ENCODE measurements around the gene FBXW8. TPM values are rescaled to one million over a fixed set of nuclear protein-coding genes. Genes with fewer than 3 reads are reported as not detected.

Gene FBXW8
- total RNA-seq, 1 experiment from 2014 or later = 34.8 TPM

- peaks cover 33% of the 10 kb centered on the region for H3K4me1 ChIP-seq (ENCODE audit: low read length)
- no peak overlapping the region for H2AFZ ChIP-seq (ENCODE audit: low read length)
- peaks cover 3% of the 10 kb centered on the region; the same call in 1 of the 2 replicates for H3K79me2 ChIP-seq (ENCODE audit: low read length)
- H3K9ac ChIP-seq (ENCODE audit: low read length) = no peak overlapping the region
- H3K4me2 ChIP-seq (ENCODE audit: low read depth, low read length, poor library complexity, severe bottlenecking) = no peak overlapping the region
- no peaks in the 10 kb centered on the region for H4K20me1 ChIP-seq (ENCODE audit: insufficient read depth, low read depth, low read length)
- no peak overlapping the region for H3K27ac ChIP-seq (ENCODE audit: low read length)
- H3K36me3 ChIP-seq (ENCODE audit: insufficient read depth, low read length) = peaks cover 50% of the 10 kb centered on the region; the same call in 1 of the 2 replicates
- DNase-seq = no peak
- H3K9me2 ChIP-seq (replicated peaks; ENCODE audit: insufficient read depth, low read length) = no peaks in the 10 kb centered on the region
- H3K4me3 ChIP-seq (ENCODE audit: low read length) = no peak overlapping the region
- no peaks in the 10 kb centered on the region for H3K9me3 ChIP-seq (ENCODE audit: low read length)
- H3K27me3 ChIP-seq (ENCODE audit: low read length) = no peaks in the 10 kb centered on the region
Measured at GRCh38 chr12:117023998-117024960, 113.5 kb downstream of the FBXW8 start.

DNA sequence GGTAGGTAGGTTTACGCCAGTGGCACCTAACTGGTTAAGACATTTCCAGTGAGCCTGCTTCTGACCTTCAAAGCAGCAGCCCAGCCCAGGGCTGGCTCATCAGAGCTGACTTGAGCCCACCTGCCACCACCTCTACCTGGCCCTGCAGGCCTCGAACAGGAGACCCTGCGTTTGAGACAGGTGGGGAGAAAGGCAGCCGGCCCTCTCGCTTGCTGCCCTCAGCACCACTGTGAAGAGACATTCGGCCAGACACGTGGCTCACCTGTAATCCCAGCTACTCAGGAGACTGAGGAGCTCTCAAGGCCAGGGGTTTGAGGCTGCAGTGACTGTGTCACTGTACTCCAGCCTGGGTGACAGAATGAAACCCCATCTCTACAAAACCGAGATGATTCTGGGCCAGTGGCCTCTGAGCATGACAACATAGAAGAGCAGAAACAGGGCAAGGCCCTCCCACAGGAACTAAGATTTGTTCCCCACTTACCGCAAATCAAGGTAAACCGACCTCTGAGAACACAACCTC is 114.3 kb downstream of the FBXW8 start:
- Histone ChIP-seq H3K36me3 (ENCODE audit: insufficient read depth, low read length) (peaks cover 53% of the 10 kb centered on the region), H3K9me2 (replicated peaks; ENCODE audit: insufficient read depth, low read length) (no peaks in the 10 kb centered on the region), H3K79me2 (ENCODE audit: low read length) (peaks cover 3% of the 10 kb centered on the region; the same call in 1 of the 2 replicates), H3K4me2 (ENCODE audit: low read depth, low read length, poor library complexity, severe bottlenecking) (no peak overlapping the region), H3K4me1 (ENCODE audit: low read length) (peaks cover 39% of the 10 kb centered on the region), H4K20me1 (ENCODE audit: insufficient read depth, low read depth, low read length) (no peaks in the 10 kb centered on the region), H2AFZ (ENCODE audit: low read length) (no peak overlapping the region), H3K9ac (ENCODE audit: low read length) (no peak overlapping the region), H3K9me3 (ENCODE audit: low read length) (no peaks in the 10 kb centered on the region), H3K27me3 (ENCODE audit: low read length) (no peaks in the 10 kb centered on the region), H3K27ac (ENCODE audit: low read length) (no peak overlapping the region), H3K4me3 (ENCODE audit: low read length) (no peak overlapping the region)
- DNase-seq = no peak

DNA sequence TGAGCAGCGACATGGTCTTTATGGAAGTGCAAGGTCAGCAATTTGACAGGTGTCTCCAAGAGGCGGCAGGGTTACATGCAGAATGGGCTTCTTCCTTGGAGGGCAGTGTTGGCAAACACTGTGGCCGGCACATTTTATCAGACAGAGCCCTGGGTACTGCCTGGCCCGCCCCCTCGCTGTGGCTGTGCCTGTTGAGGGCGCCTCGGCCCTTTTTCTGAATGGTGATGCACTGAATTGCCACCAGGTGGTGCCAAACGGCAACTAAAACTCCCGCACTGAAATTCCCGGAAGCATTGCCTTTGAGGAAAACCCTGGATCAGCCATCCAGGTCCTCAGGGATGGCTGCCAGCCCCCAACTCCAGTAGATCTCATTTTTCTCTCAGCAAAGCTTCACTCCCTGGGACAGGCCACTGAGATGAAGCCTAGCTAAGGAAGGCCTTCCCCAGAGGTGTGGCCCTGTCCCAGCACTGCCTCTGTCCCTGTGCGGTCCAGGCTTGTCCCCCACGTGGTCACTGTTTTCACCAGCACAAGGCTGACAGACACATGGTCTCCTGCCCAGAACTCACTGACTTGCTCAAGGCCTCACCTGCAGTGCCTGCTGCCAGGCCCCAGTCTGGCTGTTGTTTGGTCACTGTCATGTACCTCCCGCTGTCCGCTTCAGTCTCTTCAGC is 114.9 kb downstream of the FBXW8 start:
- Histone ChIP-seq H3K27me3 (ENCODE audit: low read length) (no peaks in the 10 kb centered on the region), H3K36me3 (ENCODE audit: insufficient read depth, low read length) (peaks cover 58% of the 10 kb centered on the region), H3K9ac (ENCODE audit: low read length) (peak overlapping the region; percentile 23; the same call in 1 of the 2 replicates), H3K27ac (ENCODE audit: low read length) (peak overlapping the region; percentile 72), H3K9me3 (ENCODE audit: low read length) (no peaks in the 10 kb centered on the region), H4K20me1 (ENCODE audit: insufficient read depth, low read depth, low read length) (no peaks in the 10 kb centered on the region), H3K4me1 (ENCODE audit: low read length) (peaks cover 45% of the 10 kb centered on the region), H3K4me2 (ENCODE audit: low read depth, low read length, poor library complexity, severe bottlenecking) (no peak overlapping the region), H2AFZ (ENCODE audit: low read length) (no peak overlapping the region), H3K79me2 (ENCODE audit: low read length) (peaks cover 3% of the 10 kb centered on the region; the same call in 1 of the 2 replicates), H3K4me3 (ENCODE audit: low read length) (no peak overlapping the region), H3K9me2 (replicated peaks; ENCODE audit: insufficient read depth, low read length) (no peaks in the 10 kb centered on the region)
- peak; percentile 84 for DNase-seq

GRCh38 chr12:117026343-117026742 is 115.6 kb downstream of the FBXW8 start:
- no peaks in the 10 kb centered on the region for H3K9me2 ChIP-seq (replicated peaks; ENCODE audit: insufficient read depth, low read length)
- peak overlapping the region; percentile 25; the same call in 1 of the 2 replicates for H3K9ac ChIP-seq (ENCODE audit: low read length)
- H3K27ac ChIP-seq (ENCODE audit: low read length) = peak overlapping the region; percentile 72
- H3K27me3 ChIP-seq (ENCODE audit: low read length) = no peaks in the 10 kb centered on the region
- H3K4me1 ChIP-seq (ENCODE audit: low read length) = peaks cover 52% of the 10 kb centered on the region
- no peaks in the 10 kb centered on the region for H3K9me3 ChIP-seq (ENCODE audit: low read length)
- H3K4me3 ChIP-seq (ENCODE audit: low read length) = no peak overlapping the region
- H3K79me2 ChIP-seq (ENCODE audit: low read length) = peaks cover 3% of the 10 kb centered on the region; the same call in 1 of the 2 replicates
- no peak overlapping the region for H2AFZ ChIP-seq (ENCODE audit: low read length)
- H4K20me1 ChIP-seq (ENCODE audit: insufficient read depth, low read depth, low read length) = no peaks in the 10 kb centered on the region
- no peak for DNase-seq
- no peak overlapping the region for H3K4me2 ChIP-seq (ENCODE audit: low read depth, low read length, poor library complexity, severe bottlenecking)
- peaks cover 55% of the 10 kb centered on the region for H3K36me3 ChIP-seq (ENCODE audit: insufficient read depth, low read length)

- no peak overlapping the region for H2AFZ ChIP-seq (ENCODE audit: low read length)
- no peaks in the 10 kb centered on the region for H3K27me3 ChIP-seq (ENCODE audit: low read length)
- H3K79me2 ChIP-seq (ENCODE audit: low read length) = peaks cover under 1% of the 10 kb centered on the region; the same call in 1 of the 2 replicates
- H4K20me1 ChIP-seq (ENCODE audit: insufficient read depth, low read depth, low read length) = no peaks in the 10 kb centered on the region
- peaks cover 57% of the 10 kb centered on the region for H3K4me1 ChIP-seq (ENCODE audit: low read length)
- no peak overlapping the region for H3K9ac ChIP-seq (ENCODE audit: low read length)
- peak overlapping the region; percentile 72; the same call in 1 of the 2 replicates for H3K27ac ChIP-seq (ENCODE audit: low read length)
- H3K4me3 ChIP-seq (ENCODE audit: low read length) = no peak overlapping the region
- H3K9me3 ChIP-seq (ENCODE audit: low read length) = no peaks in the 10 kb centered on the region
- H3K36me3 ChIP-seq (ENCODE audit: insufficient read depth, low read length) = peaks cover 51% of the 10 kb centered on the region
- no peak overlapping the region for H3K4me2 ChIP-seq (ENCODE audit: low read depth, low read length, poor library complexity, severe bottlenecking)
- no peaks in the 10 kb centered on the region for H3K9me2 ChIP-seq (replicated peaks; ENCODE audit: insufficient read depth, low read length)
- DNase-seq = no peak
Measured at GRCh38 chr12:117026921-117027250, 116.1 kb downstream of the FBXW8 start.

DNA sequence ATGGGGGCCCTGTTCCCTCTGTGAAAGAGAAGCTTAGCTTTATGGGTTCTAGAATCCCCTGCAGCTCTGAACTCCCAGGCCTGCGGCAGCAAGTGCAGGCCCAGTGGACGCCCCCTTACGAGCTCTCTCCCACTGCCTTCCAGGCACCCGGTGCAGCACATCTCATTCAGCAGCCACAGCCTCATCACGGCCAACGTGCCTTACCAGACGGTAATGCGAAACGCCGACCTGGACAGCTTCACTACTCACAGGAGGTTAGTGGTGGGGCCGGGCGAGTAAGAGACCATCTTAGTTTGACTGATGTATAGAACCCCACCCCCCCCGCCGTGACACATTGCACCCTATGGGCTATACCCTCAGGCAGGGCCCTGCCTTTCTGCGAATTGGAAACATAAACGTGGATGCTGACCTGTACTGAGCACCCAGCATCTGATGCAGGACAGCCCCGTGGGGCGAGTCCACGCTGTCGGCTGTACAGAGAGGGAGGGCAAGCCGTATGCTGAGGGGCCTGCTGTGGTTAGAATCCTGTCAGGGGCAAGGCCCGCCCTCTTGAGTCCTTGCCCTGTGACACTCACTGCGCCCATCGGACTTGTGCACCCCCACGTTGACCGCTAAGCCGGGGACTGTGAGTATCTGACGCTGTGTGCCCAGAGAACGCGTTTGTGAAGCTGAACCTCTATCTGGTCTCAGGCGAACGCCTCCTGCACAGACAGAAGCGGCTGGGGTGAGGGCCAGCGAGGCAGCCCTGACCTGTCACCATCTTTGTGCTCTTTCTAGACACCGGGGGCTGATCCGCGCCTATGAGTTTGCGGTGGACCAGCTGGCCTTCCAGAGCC is 116.7 kb downstream of the FBXW8 start:
- no peak for DNase-seq
- Histone ChIP-seq H3K79me2 (ENCODE audit: low read length) (no peaks in the 10 kb centered on the region), H3K4me3 (ENCODE audit: low read length) (no peak overlapping the region), H3K4me2 (ENCODE audit: low read depth, low read length, poor library complexity, severe bottlenecking) (no peak overlapping the region), H3K27me3 (ENCODE audit: low read length) (no peaks in the 10 kb centered on the region), H3K9me3 (ENCODE audit: low read length) (no peaks in the 10 kb centered on the region), H3K36me3 (ENCODE audit: insufficient read depth, low read length) (peaks cover 51% of the 10 kb centered on the region), H3K9me2 (replicated peaks; ENCODE audit: insufficient read depth, low read length) (no peaks in the 10 kb centered on the region), H2AFZ (ENCODE audit: low read length) (no peak overlapping the region), H3K27ac (ENCODE audit: low read length) (peak overlapping the region; percentile 72; the same call in 1 of the 2 replicates), H4K20me1 (ENCODE audit: insufficient read depth, low read depth, low read length) (no peaks in the 10 kb centered on the region), H3K4me1 (ENCODE audit: low read length) (peaks cover 63% of the 10 kb centered on the region), H3K9ac (ENCODE audit: low read length) (no peak overlapping the region)

GRCh38 chr12:117028254-117028653 is 117.5 kb downstream of the FBXW8 start:
- Histone ChIP-seq H3K9me2 (replicated peaks; ENCODE audit: insufficient read depth, low read length) (no peaks in the 10 kb centered on the region), H3K36me3 (ENCODE audit: insufficient read depth, low read length) (peaks cover 44% of the 10 kb centered on the region), H3K27ac (ENCODE audit: low read length) (peak overlapping the region; percentile 53), H3K4me3 (ENCODE audit: low read length) (no peak overlapping the region), H3K27me3 (ENCODE audit: low read length) (no peaks in the 10 kb centered on the region), H3K9ac (ENCODE audit: low read length) (no peak overlapping the region), H3K4me1 (ENCODE audit: low read length) (peaks cover 71% of the 10 kb centered on the region), H3K79me2 (ENCODE audit: low read length) (no peaks in the 10 kb centered on the region), H2AFZ (ENCODE audit: low read length) (no peak overlapping the region), H4K20me1 (ENCODE audit: insufficient read depth, low read depth, low read length) (no peaks in the 10 kb centered on the region), H3K4me2 (ENCODE audit: low read depth, low read length, poor library complexity, severe bottlenecking) (peak overlapping the region; percentile 32), H3K9me3 (ENCODE audit: low read length) (no peaks in the 10 kb centered on the region)
- DNase-seq = no peak
